Fibroblast of skin of abdomen (primary cell): ENCODE results near the gene CDK14.

ENCODE experiments used
- DNase-seq: peaks from one replicate; pipeline ENCODE4 v3.0.0-alpha.2; 2013

CDK14 gene

GRCh38 chr7:91021956-91022355 lies 425.8 kb downstream of the CDK14 start:
- no peak for DNase-seq

- no peak for DNase-seq
Measured at GRCh38 chr7:91025906-91026390, 429.8 kb downstream of the CDK14 start.

- DNase-seq: no peak
Measured at GRCh38 chr7:91029688-91030087, 433.6 kb downstream of the CDK14 start.

GRCh38 chr7:91030680-91031380 lies 434.7 kb downstream of the CDK14 start:
- no peak for DNase-seq

GRCh38 chr7:91031757-91032156 lies 435.6 kb downstream of the CDK14 start:
- DNase-seq: no peak

GRCh38 chr7:91033574-91033973 lies 437.5 kb downstream of the CDK14 start:
- no peak for DNase-seq

- DNase-seq: peak; percentile 58
Measured at GRCh38 chr7:91034459-91035368, 438.6 kb downstream of the CDK14 start.

GRCh38 chr7:91039033-91039432 lies 442.9 kb downstream of the CDK14 start:
- no peak for DNase-seq

- no peak for DNase-seq
Measured at GRCh38 chr7:91041141-91041540, 445.0 kb downstream of the CDK14 start.

GRCh38 chr7:91041901-91042484 lies 445.9 kb downstream of the CDK14 start:
- DNase-seq: no peak

- DNase-seq: no peak
Measured at GRCh38 chr7:91043186-91043585, 447.1 kb downstream of the CDK14 start.

GRCh38 chr7:91043924-91044645 lies 448.0 kb downstream of the CDK14 start:
- DNase-seq: no peak

GRCh38 chr7:91045606-91046005 lies 449.5 kb downstream of the CDK14 start:
- DNase-seq: no peak

- peak; percentile 50 for DNase-seq
Measured at GRCh38 chr7:91046322-91047089, 450.4 kb downstream of the CDK14 start.

- no peak for DNase-seq
Measured at GRCh38 chr7:91047636-91048035, 451.5 kb downstream of the CDK14 start.

- no peak for DNase-seq
Measured at GRCh38 chr7:91050677-91051076, 454.6 kb downstream of the CDK14 start.

- no peak for DNase-seq
Measured at GRCh38 chr7:91051966-91052365, 455.8 kb downstream of the CDK14 start.

- DNase-seq: no peak
Measured at GRCh38 chr7:91054374-91054773, 458.3 kb downstream of the CDK14 start.

- no peak for DNase-seq
Measured at GRCh38 chr7:91055219-91055618, 459.1 kb downstream of the CDK14 start.

- DNase-seq: no peak
Measured at GRCh38 chr7:91062713-91063112, 466.6 kb downstream of the CDK14 start.

- DNase-seq: no peak
Measured at GRCh38 chr7:91064052-91064451, 467.9 kb downstream of the CDK14 start.

GRCh38 chr7:91064938-91065337 lies 468.8 kb downstream of the CDK14 start:
- DNase-seq: peak; percentile 48
